ENCODE results near the gene CEACAM19.
"Not testable (repeated sequence)": the region's sequence is repeated elsewhere in the genome, so short reads cannot be mapped to it uniquely, and the experiment has no call there.

The CEACAM19 gene

GRCh38 chr19:44675521-44675920 is 4.2 kb downstream of the CEACAM19 start:
- no peak for DNase-seq (ENCODE audit: low read depth)

- DNase-seq (ENCODE audit: low read depth) = peak; percentile 44
Observed at GRCh38 chr19:44677019-44677811, 5.9 kb downstream of the CEACAM19 start.

DNA sequence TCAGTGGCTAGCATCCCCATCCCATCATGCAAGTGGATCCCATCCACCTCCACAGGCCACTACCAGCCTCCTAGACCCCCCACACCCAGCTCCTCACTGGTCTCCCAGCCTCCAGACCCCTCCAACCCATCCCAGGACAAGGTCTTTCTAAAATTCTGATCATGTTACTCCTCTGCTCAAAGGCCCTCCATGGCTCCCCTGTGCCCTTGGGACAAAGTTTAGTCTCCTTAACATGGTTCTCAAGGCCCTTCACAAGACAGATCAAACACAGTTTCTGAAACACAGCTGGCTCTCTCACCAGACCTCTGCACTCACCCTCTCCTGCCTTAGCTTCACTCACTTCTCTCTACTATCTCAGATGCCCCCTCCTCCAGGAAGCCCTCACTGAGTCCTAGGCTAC is 9.3 kb downstream of the CEACAM19 start:
- no peak for DNase-seq (ENCODE audit: low read depth)

GRCh38 chr19:44681992-44682790 is 10.9 kb downstream of the CEACAM19 start:
- no peak for DNase-seq (ENCODE audit: low read depth)

DNA sequence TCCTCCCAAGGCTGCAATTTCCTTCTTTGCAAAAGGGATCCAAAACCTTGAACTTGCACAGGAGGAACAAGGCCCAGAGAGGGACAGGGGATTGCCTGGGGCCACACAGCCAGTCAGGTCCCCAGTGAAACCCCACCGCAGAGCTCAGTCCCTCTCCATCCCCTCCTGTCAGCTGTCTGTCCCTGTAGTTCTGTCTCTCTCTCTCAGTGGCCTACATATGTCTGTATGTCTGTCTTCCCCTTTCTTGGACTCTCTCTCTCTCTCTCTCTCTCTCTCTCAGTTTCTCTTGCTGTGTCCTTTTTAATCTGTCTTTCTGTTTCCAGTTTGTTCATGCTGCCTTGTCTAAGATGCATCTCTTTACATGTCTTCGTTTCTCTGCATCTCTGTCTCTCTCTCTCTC is 11.5 kb downstream of the CEACAM19 start:
- no peak for DNase-seq (ENCODE audit: low read depth)

- DNase-seq (ENCODE audit: low read depth) = no peak
Observed at GRCh38 chr19:44683434-44684210, 12.3 kb downstream of the CEACAM19 start.

DNA sequence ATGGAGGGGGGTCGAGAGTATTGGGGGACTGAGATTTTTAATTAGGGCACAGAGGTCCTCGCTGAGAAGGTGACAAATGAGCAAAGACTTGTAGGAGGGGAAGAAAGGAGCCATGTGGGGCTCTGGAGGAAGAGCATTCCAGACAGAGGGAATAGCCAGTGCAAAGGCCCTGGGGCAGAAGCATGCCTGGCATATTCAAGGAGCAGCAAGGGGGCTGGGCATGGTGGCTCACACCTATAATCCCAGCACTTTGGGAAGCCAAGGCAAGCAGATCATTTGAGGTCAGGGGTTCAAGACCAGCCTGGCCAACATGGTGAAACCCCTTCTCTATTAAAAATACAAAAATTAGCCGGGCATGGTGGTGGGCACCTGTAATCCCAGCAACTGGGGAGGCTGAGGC is 13.1 kb downstream of the CEACAM19 start:
- not testable (repeated sequence) for DNase-seq (ENCODE audit: low read depth)

DNA sequence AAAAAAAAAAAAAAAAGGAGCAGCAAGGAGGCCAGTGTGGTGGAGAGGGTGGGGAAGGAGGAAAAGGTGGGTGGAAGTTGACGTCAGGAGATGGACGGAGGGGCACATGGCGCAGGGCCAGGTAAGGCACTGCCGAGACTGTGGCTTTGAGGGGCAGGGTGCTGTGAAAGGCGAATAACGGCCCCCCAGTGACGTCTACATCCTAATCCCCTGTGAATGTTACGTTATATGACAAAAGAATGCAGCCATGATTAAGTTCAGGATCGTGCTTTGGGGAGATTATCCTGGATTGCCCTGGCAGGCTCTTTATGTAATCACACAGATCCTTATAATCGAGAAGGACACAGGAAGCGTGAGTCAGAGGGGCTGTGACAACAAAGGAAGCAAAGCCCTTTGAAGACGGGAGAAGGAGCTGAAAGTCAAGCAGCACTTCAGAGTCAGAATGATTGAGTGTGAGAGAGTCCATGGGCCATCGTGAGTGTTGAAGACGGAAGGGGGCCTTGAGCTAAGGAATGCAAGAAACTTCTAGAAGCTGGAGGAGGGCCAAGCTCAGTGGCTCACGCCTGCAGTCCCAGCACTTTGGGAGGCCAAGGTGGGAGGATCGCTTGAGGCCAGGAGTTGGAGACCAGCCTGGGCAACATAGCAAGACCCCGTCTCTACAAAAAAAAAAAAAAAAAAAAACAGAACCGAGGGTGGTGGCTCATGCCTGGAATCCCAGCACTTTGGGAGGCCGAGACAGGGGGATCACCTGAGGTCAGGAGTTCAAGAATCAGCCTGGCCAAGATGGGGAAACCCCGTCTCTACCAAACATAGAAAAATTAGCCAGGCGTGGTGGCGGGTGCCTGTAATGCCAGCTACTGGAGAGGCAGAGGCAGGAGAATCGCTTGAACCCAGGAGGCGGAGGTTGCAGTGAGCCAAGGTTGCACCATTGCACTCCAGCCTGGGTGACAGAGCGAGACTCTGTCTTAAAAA is 13.9 kb downstream of the CEACAM19 start:
- peak; percentile 75 for DNase-seq (ENCODE audit: low read depth)

DNA sequence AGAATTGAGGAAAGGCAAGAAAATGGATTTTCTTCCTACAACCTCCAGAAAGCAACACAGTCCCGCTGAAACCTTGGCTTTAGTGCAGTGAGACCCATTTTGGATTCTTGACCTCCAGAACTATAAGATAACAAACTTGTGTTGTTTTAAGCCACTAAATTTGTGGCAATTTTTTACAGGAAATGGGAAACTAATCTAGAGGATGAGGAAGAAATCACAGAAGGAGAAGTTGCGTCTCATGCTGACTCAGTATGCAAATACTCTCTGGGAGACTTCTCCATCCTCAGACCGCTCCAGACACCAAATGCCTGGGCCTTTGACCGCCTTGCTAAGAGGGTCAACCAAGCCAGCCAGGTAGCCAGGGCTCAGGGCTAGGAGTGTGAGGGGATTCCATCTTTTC is 14.6 kb downstream of the CEACAM19 start:
- no peak for DNase-seq (ENCODE audit: low read depth)

- no peak for DNase-seq (ENCODE audit: low read depth)
Observed at GRCh38 chr19:44686896-44687295, 15.6 kb downstream of the CEACAM19 start.

DNA sequence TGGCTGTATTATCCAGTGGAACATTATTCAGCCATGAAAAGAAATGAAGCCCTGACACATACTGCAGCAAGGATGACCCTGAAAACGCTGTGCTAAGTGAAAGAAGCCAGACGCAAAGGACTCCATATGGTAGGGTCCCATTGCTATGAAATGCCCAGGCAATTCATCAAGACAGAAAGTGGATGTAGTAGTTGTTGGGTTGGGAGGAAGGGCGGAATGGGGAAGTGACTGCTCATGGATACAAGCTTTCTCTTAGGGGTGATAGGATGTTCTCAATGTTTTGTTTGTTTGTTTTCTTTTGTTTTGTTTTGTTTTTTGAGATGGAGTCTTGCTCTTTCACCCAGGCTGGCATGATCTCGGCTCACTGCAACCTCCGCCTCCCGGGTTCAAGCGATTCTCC is 16.6 kb downstream of the CEACAM19 start:
- DNase-seq (ENCODE audit: low read depth) = no peak

DNA sequence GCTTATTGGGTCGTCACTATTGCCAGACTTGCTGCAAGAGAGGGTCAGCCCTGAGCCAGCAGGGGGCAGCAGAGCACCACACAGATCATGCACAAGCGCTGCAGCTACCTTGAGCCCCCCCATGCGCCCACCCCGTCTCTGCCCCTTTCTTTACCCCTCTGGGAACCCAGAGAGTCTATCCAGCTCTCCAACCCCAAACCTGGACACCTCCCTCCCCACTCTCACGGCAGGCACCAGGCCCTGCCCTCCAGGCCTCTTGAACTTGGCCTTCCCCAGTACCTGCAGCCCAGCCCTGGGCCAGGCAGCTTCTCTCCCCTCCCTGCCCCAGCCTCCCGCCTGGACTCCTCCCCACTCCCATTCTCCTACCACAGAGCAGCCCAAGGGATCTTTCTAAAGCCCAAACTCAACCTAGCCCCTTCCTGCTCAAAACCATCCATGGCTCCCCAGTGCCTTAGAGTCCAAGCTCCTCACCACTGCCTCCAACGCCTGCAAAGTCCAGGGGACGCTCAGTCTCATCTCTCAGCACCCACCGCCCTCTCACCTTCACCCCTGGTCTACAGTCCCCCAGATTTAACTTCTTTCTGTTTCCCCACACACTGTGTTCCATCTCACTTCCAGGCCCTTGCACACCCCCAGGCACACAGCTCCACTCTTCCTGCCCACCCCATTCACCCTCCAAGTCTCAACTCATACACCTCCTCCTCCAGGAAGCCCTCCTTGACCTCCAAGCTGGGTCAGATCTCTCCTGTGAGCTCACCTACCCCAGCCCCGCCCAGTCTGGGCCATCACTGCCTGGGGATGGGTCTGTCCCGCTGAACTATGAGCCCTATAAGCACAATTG is 18.2 kb downstream of the CEACAM19 start:
- peak; percentile 48 for DNase-seq (ENCODE audit: low read depth)

DNA sequence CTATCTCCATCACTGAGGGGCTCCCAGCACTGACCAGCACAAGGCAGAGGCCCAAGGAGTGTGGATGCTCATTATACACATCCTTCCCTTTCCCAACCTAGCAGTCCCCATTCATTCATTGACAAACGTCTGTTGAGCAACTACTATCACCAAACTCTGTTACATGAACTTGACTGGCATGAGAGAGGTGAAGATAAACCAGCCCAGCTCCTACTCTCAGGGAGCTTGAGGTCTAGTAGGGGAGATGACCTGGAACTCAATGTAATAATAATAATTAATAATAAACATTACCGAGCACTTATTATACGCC is 18.8 kb downstream of the CEACAM19 start:
- no peak for DNase-seq (ENCODE audit: low read depth)

- DNase-seq (ENCODE audit: low read depth) = no peak
Observed at GRCh38 chr19:44692379-44692721, 21.1 kb downstream of the CEACAM19 start.

DNA sequence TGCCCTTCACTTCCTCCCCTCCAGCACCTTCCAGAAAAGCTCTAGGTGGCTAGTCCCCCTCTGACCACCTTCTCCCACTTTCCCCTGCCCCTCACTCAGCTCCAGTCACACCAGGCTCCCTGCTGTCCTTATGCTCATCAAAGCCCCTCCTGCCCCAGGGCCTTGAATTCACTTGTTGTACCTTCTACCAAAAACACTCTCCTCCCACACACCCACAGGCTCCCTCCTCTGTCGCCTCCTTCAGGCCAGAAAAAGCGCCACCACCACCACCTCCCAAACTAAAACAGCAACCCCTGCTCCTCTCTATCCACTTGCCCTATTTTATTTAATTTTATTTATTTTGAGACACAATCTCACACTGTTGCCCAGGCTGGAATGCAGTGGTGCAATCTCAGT is 22.9 kb downstream of the CEACAM19 start:
- no peak for DNase-seq (ENCODE audit: low read depth)

GRCh38 chr19:44696939-44697669 is 25.8 kb downstream of the CEACAM19 start:
- no peak for DNase-seq (ENCODE audit: low read depth)

DNA sequence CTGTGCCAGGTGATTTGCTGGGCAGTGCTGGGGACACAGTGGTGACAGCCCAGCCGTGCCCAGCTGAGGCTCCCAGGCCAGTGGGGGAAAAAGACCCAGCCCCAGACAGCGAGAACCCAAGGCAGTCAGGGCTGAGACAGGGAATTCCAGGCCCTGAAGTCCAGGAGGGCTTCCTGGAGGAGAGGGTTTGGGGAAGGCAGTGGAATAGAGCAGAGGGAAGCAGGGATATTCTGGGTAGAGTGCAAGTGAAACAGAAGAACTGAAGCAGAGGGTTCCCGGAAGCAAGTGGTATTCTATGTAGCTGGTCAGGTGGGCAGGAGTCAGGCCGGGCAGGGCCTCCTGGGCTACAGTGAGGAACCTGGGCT is 26.4 kb downstream of the CEACAM19 start:
- no peak for DNase-seq (ENCODE audit: low read depth)

DNA sequence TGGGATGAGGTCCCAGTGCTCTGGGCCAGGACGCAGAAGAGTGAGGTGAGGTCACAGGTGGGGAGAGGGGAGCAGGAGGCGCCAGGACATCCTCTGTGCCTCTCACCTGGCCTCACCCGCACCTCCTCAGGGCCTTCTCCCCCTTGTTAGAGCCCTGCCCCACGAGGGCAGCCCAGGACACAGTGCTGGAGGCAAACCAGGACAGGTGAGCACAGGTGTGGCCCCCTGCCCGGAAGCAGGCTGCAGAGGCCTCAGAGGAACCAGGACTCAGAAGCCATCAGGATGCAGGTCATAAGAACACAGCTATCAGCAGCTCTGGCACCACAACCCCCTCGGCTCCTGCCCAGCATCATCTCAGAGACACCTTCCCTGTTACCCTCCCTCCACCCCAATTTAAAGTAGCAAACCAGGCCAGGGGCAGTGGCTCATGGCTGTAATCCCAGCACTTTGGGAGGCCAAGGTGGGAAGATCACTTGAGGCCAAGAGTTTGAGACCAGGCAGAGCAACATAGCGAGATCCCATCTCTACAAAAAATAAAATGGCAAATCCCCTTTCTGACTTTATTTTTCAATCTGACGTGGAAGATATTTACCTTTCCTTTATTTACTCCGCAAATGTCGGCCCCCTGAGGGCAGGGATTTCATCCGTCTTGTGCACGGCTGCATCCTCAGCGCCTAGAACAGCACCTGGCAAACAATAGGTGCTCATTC is 27.4 kb downstream of the CEACAM19 start, which contains the start of gene CEACAM16:
TSS of gene CEACAM16 (plus strand) at position 660 of the 710 bp plus-strand sequence. CDS start 2,306 bp downstream, outside the sequence.
- no peak for DNase-seq (ENCODE audit: low read depth)

- DNase-seq (ENCODE audit: low read depth) = no peak
Observed at GRCh38 chr19:44700547-44700946, 29.3 kb downstream of the CEACAM19 start.
